H9 (cell line): ENCODE data around the gene TMSB4X. TPM values are rescaled to one million over a fixed set of nuclear protein-coding genes. Genes with fewer than 3 reads are reported as not detected.
A peak's percentile ranks its signal among the peaks of the same experiment; 100 is the strongest.
"Not testable (repeated sequence)": the region's sequence is repeated elsewhere in the genome, so short reads cannot be mapped to it uniquely, and the experiment has no call there.

Source experiments
- DNase-seq: peaks from one replicate; pipeline ENCODE4 v3.0.0-alpha.2; 2017
- H2AFZ ChIP-seq: one replicate; pipeline ENCODE4 v1.6.1; 2013; ENCODE audit warnings: mild to moderate bottlenecking, low read length, control low read depth, moderate library complexity
- H2AK5ac ChIP-seq: 2 replicates; pipeline ENCODE4 v1.6.1; 2013; ENCODE audit warnings: low read length, control low read depth, mixed read lengths; ENCODE audit not compliant: insufficient read length
- H2BK120ac ChIP-seq: one replicate; pipeline ENCODE4 v1.6.1; 2013; ENCODE audit warnings: low read depth, mild to moderate bottlenecking, low read length, control low read depth, inconsistent platforms; ENCODE audit not compliant: poor library complexity, severe bottlenecking
- H2BK12ac ChIP-seq: 2 replicates; pipeline ENCODE4 v1.6.1; 2013; ENCODE audit warnings: low read length, control low read depth, mixed read lengths, low read depth; ENCODE audit not compliant: insufficient read length
- H2BK15ac ChIP-seq: 2 replicates; pipeline ENCODE4 v1.6.1; 2013; ENCODE audit warnings: low read depth, low read length, control low read depth
- H2BK20ac ChIP-seq: one replicate; pipeline ENCODE4 v1.6.1; 2013; ENCODE audit warnings: low read depth, mild to moderate bottlenecking, low read length, control low read depth, inconsistent platforms; ENCODE audit not compliant: poor library complexity, severe bottlenecking
- H2BK5ac ChIP-seq: 2 replicates; pipeline ENCODE4 v1.6.1; 2013; ENCODE audit warnings: low read length, control low read depth, mixed read lengths; ENCODE audit not compliant: insufficient read length
- H3K14ac ChIP-seq: 2 replicates; pipeline ENCODE4 v1.6.1; 2013; ENCODE audit warnings: low read length, control low read depth; ENCODE audit not compliant: insufficient read depth
- H3K18ac ChIP-seq: 2 replicates; pipeline ENCODE4 v1.6.1; 2013; ENCODE audit warnings: low read depth, mild to moderate bottlenecking, mixed read lengths, low read length, control low read depth; ENCODE audit not compliant: insufficient read length
- H3K23ac ChIP-seq: 2 replicates; pipeline ENCODE4 v1.6.1; 2013; ENCODE audit warnings: low read length, control low read depth, mixed read lengths, low read depth; ENCODE audit not compliant: insufficient read length
- H3K23me2 ChIP-seq: 2 replicates; pipeline ENCODE4 v1.6.1; 2013; ENCODE audit warnings: low read depth, mild to moderate bottlenecking, mixed read lengths, low read length, control low read depth; ENCODE audit not compliant: insufficient read length, poor library complexity, severe bottlenecking
- H3K27ac ChIP-seq: 2 replicates; pipeline ENCODE4 v1.5.1; 2013; ENCODE audit warnings: low read length, control low read depth, mixed read lengths, low read depth; ENCODE audit not compliant: insufficient read length
- H3K27me3 ChIP-seq: 2 replicates; pipeline ENCODE4 v1.6.1; 2013; ENCODE audit warnings: low read length, control low read depth, inconsistent platforms; ENCODE audit not compliant: insufficient read depth
- H3K4ac ChIP-seq: 2 replicates; pipeline ENCODE4 v1.6.1; 2013; ENCODE audit warnings: low read depth, mild to moderate bottlenecking, control low read depth, inconsistent platforms, low read length, moderate library complexity
- H3K4me1 ChIP-seq: 2 replicates; pipeline ENCODE4 v1.6.1; 2013; ENCODE audit warnings: low read length, control low read depth, inconsistent platforms; ENCODE audit not compliant: insufficient read depth
- H3K4me2 ChIP-seq: 2 replicates; pipeline ENCODE4 v1.6.1; 2013; ENCODE audit warnings: low read length, control low read depth, mixed read lengths; ENCODE audit not compliant: insufficient read length, insufficient read depth
- H3K56ac ChIP-seq: 2 replicates; pipeline ENCODE4 v1.6.1; 2013; ENCODE audit warnings: low read depth, mild to moderate bottlenecking, mixed read lengths, low read length, control low read depth; ENCODE audit not compliant: insufficient read length
- H3K79me1 ChIP-seq: 2 replicates; pipeline ENCODE4 v1.6.1; 2013; ENCODE audit warnings: low read depth, mild to moderate bottlenecking, moderate library complexity, low read length, control low read depth, inconsistent platforms; ENCODE audit not compliant: insufficient read depth, poor library complexity, severe bottlenecking
- H3K79me2 ChIP-seq: 2 replicates; pipeline ENCODE4 v1.6.1; 2013; ENCODE audit warnings: low read length, control low read depth, inconsistent platforms; ENCODE audit not compliant: insufficient read depth
- H3K9ac ChIP-seq: 2 replicates; pipeline ENCODE4 v1.6.1; 2013; ENCODE audit warnings: low read length, control low read depth, mixed read lengths; ENCODE audit not compliant: insufficient read length; ENCODE audit errors: extremely low read depth
- H3K9me3 ChIP-seq: one replicate; pipeline ENCODE4 v1.6.1; 2013; ENCODE audit warnings: low read depth, low read length, inconsistent platforms; ENCODE audit not compliant: control insufficient read depth
- H3T11ph ChIP-seq: one replicate; pipeline ENCODE4 v1.6.1; 2013; ENCODE audit warnings: mild to moderate bottlenecking, low read length, control low read depth, inconsistent platforms
- H4K20me1 ChIP-seq: one replicate; pipeline ENCODE4 v1.6.1; 2013; ENCODE audit not compliant: control insufficient read depth, insufficient read length, insufficient read depth
- H4K5ac ChIP-seq: 2 replicates; pipeline ENCODE4 v1.6.1; 2013; ENCODE audit warnings: low read depth, mild to moderate bottlenecking, mixed read lengths, low read length, control low read depth; ENCODE audit not compliant: insufficient read length
- H4K8ac ChIP-seq: replicated peaks from 2 replicates; pipeline ENCODE4 v1.6.1; 2013; ENCODE audit warnings: low read length, control low read depth, mixed read lengths, low read depth; ENCODE audit not compliant: insufficient read length
- H4K91ac ChIP-seq: 2 replicates; pipeline ENCODE4 v1.6.1; 2013; ENCODE audit warnings: low read depth, mild to moderate bottlenecking, moderate library complexity, mixed read lengths, low read length, control low read depth; ENCODE audit not compliant: insufficient read length
- H3K27ac Mint-ChIP-seq, 3 experiments: 2 replicates in 2 of 3; 3 replicates in 1 of 3; pipeline ENCODE4 v1.8.0; 2020 to 2021; ENCODE audit warnings: mixed read lengths in 3 of 3, mild to moderate bottlenecking in 1 of 3, moderate library complexity in 1 of 3
- H3K27me3 Mint-ChIP-seq: 2 replicates; pipeline ENCODE4 v1.8.0; 2021; ENCODE audit warnings: low read depth, mild to moderate bottlenecking, moderate library complexity, mixed read lengths
- H3K36me3 Mint-ChIP-seq, 3 experiments: 2 replicates in 2 of 3; 3 replicates in 1 of 3; pipeline ENCODE4 v1.8.0; 2020 to 2021; ENCODE audit warnings: low read depth in 3 of 3, mixed read lengths in 3 of 3; ENCODE audit not compliant: insufficient read depth in 1 of 3
- H3K4me1 Mint-ChIP-seq, 2 experiments: 2 replicates each; pipeline ENCODE4 v1.8.0; 2020; ENCODE audit warnings: mixed read lengths in 2 of 2
- H3K4me3 Mint-ChIP-seq, 2 experiments: 2 replicates in 1 of 2; 3 replicates in 1 of 2; pipeline ENCODE4 v1.8.0; 2020 to 2021; ENCODE audit warnings: mild to moderate bottlenecking in 2 of 2, mixed read lengths in 2 of 2, moderate library complexity in 1 of 2
- H3K9me3 Mint-ChIP-seq, 2 experiments: 2 replicates in 1 of 2; 3 replicates in 1 of 2; pipeline ENCODE4 v1.8.0; 2020; ENCODE audit warnings: mild to moderate bottlenecking in 2 of 2, mixed read lengths in 2 of 2, moderate library complexity in 1 of 2
- CTCF ChIP-seq: fragments of 200-600 bp; sonication (generic); conservative IDR thresholded peaks from 3 replicates; pipeline ENCODE4 v1.8.0; 2021; ENCODE audit warnings: antibody characterized with exemption, mild to moderate bottlenecking
- WGBS: extraction: QIAGEN DNeasy Blood & Tissue Kit; methylation state at CpG from one replicate; pipeline ENCODE4 v1.1.7; 2013; ENCODE audit warnings: missing lambda C conversion rate, low lambda C conversion rate, mixed read lengths; ENCODE audit not compliant: insufficient read length; ENCODE audit errors: extremely low coverage; 5-methylcytosine and 5-hydroxymethylcytosine counted together
- total RNA-seq: library from RNA; stranded (reverse); gene quantifications from 2 replicates; pipeline ENCODE4 v1.2.1, GENCODE V29; 2021

TMSB4X gene
- total RNA-seq, 1 experiment from 2014 or later: 2,733 TPM

GRCh38 chrX:13015536-13016236 is 40.8 kb downstream of the TMSB4X start:
- no peaks in the 10 kb centered on the region for H3K4me1 ChIP-seq
- WGBS: no CpG with 5 or more reads among the region's 3 CpGs
- no peak overlapping the region for H3K4me2 ChIP-seq
- H3K9ac ChIP-seq: no peak overlapping the region
- H3K4me3 Mint-ChIP-seq: no peak overlapping the region
- no peak overlapping the region for H2BK5ac ChIP-seq
- no peak for TF ChIP-seq CTCF
- no peak overlapping the region for H2BK12ac ChIP-seq
- no peak overlapping the region for H4K5ac ChIP-seq
- no peak for DNase-seq
- H4K91ac ChIP-seq: no peak overlapping the region
- H3K36me3 Mint-ChIP-seq: peaks cover 2 to 5% (median 5%) of the 10 kb centered on the region in 3 experiments; a peak in 2 of 7 replicates
- H3K27ac Mint-ChIP-seq: peak overlapping the region in 1 of 3 experiments; percentile 21; a peak in 1 of 7 replicates
- H2AFZ ChIP-seq: no peak overlapping the region
- H3K27me3 Mint-ChIP-seq: 0 out of 2 replicates have a peak, but pooled peaks cover 2% of the 10 kb centered on the region
- no peaks in the 10 kb centered on the region for H3K23me2 ChIP-seq
- no peak overlapping the region for H4K8ac ChIP-seq
- H3K27ac ChIP-seq: no peak overlapping the region
- H2AK5ac ChIP-seq: no peak overlapping the region
- no peak overlapping the region for H3K4ac ChIP-seq
- peaks cover 21 to 25% of the 10 kb centered on the region in 2 experiments for H3K4me1 Mint-ChIP-seq
- H3K18ac ChIP-seq: no peak overlapping the region
- H3K79me2 ChIP-seq: no peaks in the 10 kb centered on the region
- no peak overlapping the region for H2BK120ac ChIP-seq
- no peaks in the 10 kb centered on the region for H4K20me1 ChIP-seq
- no peak overlapping the region for H3T11ph ChIP-seq
- H3K56ac ChIP-seq: no peak overlapping the region
- no peak overlapping the region for H2BK20ac ChIP-seq
- H3K79me1 ChIP-seq: no peaks in the 10 kb centered on the region
- H3K9me3 Mint-ChIP-seq: peaks cover 56 to 71% of the 10 kb centered on the region in 2 experiments
- no peak overlapping the region for H2BK15ac ChIP-seq
- no peak overlapping the region for H3K23ac ChIP-seq
- no peak overlapping the region for H3K14ac ChIP-seq
- H3K9me3 ChIP-seq: no peaks in the 10 kb centered on the region
- no peaks in the 10 kb centered on the region for H3K27me3 ChIP-seq

GRCh38 chrX:13016731-13017130 is 41.8 kb downstream of the TMSB4X start:
- H3K4me1 Mint-ChIP-seq: peaks cover 21 to 25% of the 10 kb centered on the region in 2 experiments
- not testable (repeated sequence) for H3K27ac Mint-ChIP-seq

More at GRCh38 chrX:13016731-13017130, 41.8 kb downstream of the TMSB4X start:
- H3K27ac ChIP-seq, H4K8ac ChIP-seq, H3K79me2 ChIP-seq, H3K18ac ChIP-seq, DNase-seq, H3K4me2 ChIP-seq, H3K14ac ChIP-seq, H3K79me1 ChIP-seq, H3K9me3 ChIP-seq, H3K56ac ChIP-seq, H3K4me3 Mint-ChIP-seq, H2BK5ac ChIP-seq, H2BK12ac ChIP-seq, H4K91ac ChIP-seq, H4K5ac ChIP-seq, H3K4me1 ChIP-seq, H2BK120ac ChIP-seq, H2BK20ac ChIP-seq, H3K36me3 Mint-ChIP-seq, H3K4ac ChIP-seq, H3K23me2 ChIP-seq, H2BK15ac ChIP-seq, H3K27me3 Mint-ChIP-seq, H2AK5ac ChIP-seq, H3K23ac ChIP-seq, H2AFZ ChIP-seq, H3T11ph ChIP-seq, H3K9ac ChIP-seq, H3K27me3 ChIP-seq, H4K20me1 ChIP-seq: not testable (repeated sequence)
- WGBS: no CpG with 5 or more reads among the region's 6 CpGs
- peaks cover 49 to 62% of the 10 kb centered on the region in 2 experiments for H3K9me3 Mint-ChIP-seq
